Measurements from ENCODE around the gene ARAP1. TPM values are rescaled to one million over a fixed set of nuclear protein-coding genes. Genes with fewer than 3 reads are reported as not detected.

The ARAP1 gene
- total and polyA plus RNA-seq, 2 of the 8 experiments (the other 6 are each of a cell fraction or from before 2014, with no cell fraction given) = 25.7 to 61.6 TPM

DNA sequence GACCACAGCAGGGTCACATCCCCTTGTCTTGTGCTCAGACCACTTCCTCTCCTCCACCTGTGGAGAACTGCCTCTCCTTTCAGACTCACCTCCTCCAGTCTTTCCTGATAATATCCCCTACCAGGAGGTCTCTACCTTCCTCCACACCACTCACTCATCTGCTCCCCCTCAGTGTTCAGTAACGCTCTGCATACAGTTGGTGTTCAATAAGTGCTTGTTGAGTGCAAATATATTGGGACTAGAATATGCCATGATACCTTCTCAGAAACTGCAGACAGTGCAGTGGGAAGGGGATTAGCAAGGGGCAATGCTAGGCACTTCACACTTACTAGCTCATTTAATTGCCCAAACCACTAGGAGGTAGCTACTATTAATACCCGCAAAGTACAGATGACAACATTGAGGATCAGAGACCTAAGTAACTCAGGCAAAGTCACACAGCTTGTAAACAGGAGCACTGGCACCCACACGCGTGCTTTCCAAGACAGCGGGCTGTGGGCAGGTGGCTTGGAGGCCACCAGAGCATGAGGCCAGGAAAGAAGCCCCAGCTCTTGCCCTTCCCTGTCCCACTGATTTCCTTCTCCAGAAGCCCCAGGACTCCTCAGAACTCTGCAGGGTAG is 69.9 kb downstream of the ARAP1 start:
- no peaks in the 10 kb centered on the region for H3K79me1 ChIP-seq (ENCODE audit: low read depth, low read length)
- H3K4me1 ChIP-seq (replicated peaks in 1 of 4; ENCODE audit: control insufficient read depth in 3 of 4, insufficient read depth in 4 of 4, low read length in 3 of 4) = peaks cover 0 to 16% (median 6%) of the 10 kb centered on the region in 4 experiments; a peak in 4 of 7 replicates
- H3K79me2 ChIP-seq (ENCODE audit: control insufficient read depth in 1 of 2, insufficient read depth in 2 of 2, low read length in 2 of 2) = no peaks in the 10 kb centered on the region
- no peak overlapping the region for H4K91ac ChIP-seq (replicated peaks; ENCODE audit: insufficient read length, low read length)
- H2BK20ac ChIP-seq (ENCODE audit: low read length) = no peak overlapping the region
- ChIA-PET CTCF (ENCODE audit: partially characterized antibody) (interaction anchor here (1.1 to 19.1 kb wide), 22 partner anchors 7 to 140 kb away, joined by 3 to 384 read pairs (median 10); partner anchors contain the start of genes PDE2A and STARD10), POLR2A (ENCODE audit: partially characterized antibody) (interaction anchor here (1.7 to 3.9 kb wide), 3 partner anchors 29 to 96 kb away, joined by 3 to 12 read pairs (median 7); no protein-coding TSS in a partner anchor)
- H3K23me2 ChIP-seq (ENCODE audit: low read depth, low read length) = no peaks in the 10 kb centered on the region
- TF ChIP-seq TBP (IDR thresholded peaks at IDR 0.05; ENCODE audit: low read depth, low read length) = no peak
- TF ChIP-seq SIN3A (conservative IDR thresholded peaks at IDR 0.05 in 1 of 2, IDR thresholded peaks at IDR 0.05 in 1 of 2; ENCODE audit: low read depth in 1 of 2, low read length in 2 of 2) = no peak
- TF ChIP-seq POU5F1 (IDR thresholded peaks at IDR 0.05; ENCODE audit: low read depth, low read length) = no peak
- no peak for TF ChIP-seq SIX5 (IDR thresholded peaks at IDR 0.05; ENCODE audit: low read depth, low read length)
- TF ChIP-seq ZNF274 (IDR thresholded peaks at IDR 0.05; ENCODE audit: borderline replicate concordance, extremely low read depth, low read length) = no peak
- TF ChIP-seq MAFK (IDR thresholded peaks at IDR 0.05; ENCODE audit: low read depth, low read length) = no peak
- TF ChIP-seq SP4 (IDR thresholded peaks at IDR 0.05; ENCODE audit: low read length) = no peak
- no peak for TF ChIP-seq CHD1 (IDR thresholded peaks at IDR 0.05; ENCODE audit: low read depth, low read length)
- TF ChIP-seq SP1 (IDR thresholded peaks at IDR 0.05; ENCODE audit: low read depth, low read length) = no peak
- no peak for TF ChIP-seq CBX5 (IDR thresholded peaks at IDR 0.05; ENCODE audit: low read depth, low read length)
- no peak for TF ChIP-seq RFX5 (IDR thresholded peaks at IDR 0.05; ENCODE audit: borderline replicate concordance, low read depth, low read length)
- no peak for TF ChIP-seq HDAC6 (IDR thresholded peaks at IDR 0.05; ENCODE audit: low read depth, low read length)
- TF ChIP-seq NANOG (IDR thresholded peaks at IDR 0.05; ENCODE audit: insufficient read depth, low read depth, low read length, poor library complexity, severe bottlenecking) = no peak
- TF ChIP-seq KDM5A (IDR thresholded peaks at IDR 0.05; ENCODE audit: low read length) = no peak
- no peak overlapping the region for H3K4me3 ChIP-seq (ENCODE audit: extremely low read depth in 1 of 4, insufficient read depth in 2 of 4, low read depth in 3 of 4, low read length in 4 of 4)
- no peak overlapping the region for H4K8ac ChIP-seq (ENCODE audit: extremely low read depth, insufficient read depth, low read length)
- peaks cover 0 to 2% (median 0%) of the 10 kb centered on the region in 4 experiments; a peak in 2 of 8 replicates for H3K36me3 ChIP-seq (ENCODE audit: control insufficient read depth in 2 of 4, insufficient read depth in 4 of 4, low read length in 3 of 4)
- FAIRE-seq (no peak), DNase-seq (ENCODE audit: low read depth in 1 of 2, low spot score in 2 of 2) (no peak)
- H3K4ac ChIP-seq (replicated peaks; ENCODE audit: insufficient read length, low read depth, low read length) = no peak overlapping the region
- H3K56ac ChIP-seq (replicated peaks; ENCODE audit: insufficient read length, low read depth, low read length) = no peak overlapping the region
- no peak overlapping the region for H2BK15ac ChIP-seq (ENCODE audit: low read length)
- no peak overlapping the region for H3K18ac ChIP-seq (ENCODE audit: extremely low read depth, low read length)
- no peak overlapping the region for H2AFZ ChIP-seq (ENCODE audit: low read length)
- H3K23ac ChIP-seq (ENCODE audit: insufficient read length) = no peak overlapping the region
- no peak overlapping the region for H3K14ac ChIP-seq (ENCODE audit: insufficient read length)
- H3K27ac ChIP-seq (ENCODE audit: low read depth, low read length) = no peak overlapping the region
- H2BK5ac ChIP-seq (ENCODE audit: low read depth, low read length) = no peak overlapping the region
- no peak overlapping the region for H2AK5ac ChIP-seq (ENCODE audit: low read depth, low read length)
- H2BK12ac ChIP-seq (ENCODE audit: low read depth, low read length) = no peak overlapping the region
- 69% methylated on average over 5 of the region's 5 CpGs; no CpG with 5 or more reads in 1 of the 2 experiments for WGBS, 2 experiments (ENCODE audit: extremely low coverage in 1 of 2, insufficient coverage in 1 of 2, insufficient read length in 1 of 2, insufficient replicate concordance in 2 of 2, low coverage in 1 of 2, low lambda C conversion rate in 2 of 2, missing lambda C conversion rate in 1 of 2)
- peaks cover 12 to 24% of the 10 kb centered on the region in 2 experiments for H4K20me1 ChIP-seq (replicated peaks in 1 of 2; ENCODE audit: control insufficient read depth in 1 of 2, insufficient read depth in 2 of 2, low read length in 2 of 2)
- no peaks in the 10 kb centered on the region for H3K9me3 ChIP-seq (ENCODE audit: insufficient read depth in 2 of 2, low read depth in 1 of 2, low read length in 1 of 2)
- no peak overlapping the region for H4K5ac ChIP-seq (ENCODE audit: insufficient read length, low read depth, low read length)
- H3K4me2 ChIP-seq (ENCODE audit: insufficient read depth in 1 of 2, low read depth in 2 of 2, low read length in 2 of 2) = no peak overlapping the region
- H3K9ac ChIP-seq (replicated peaks in 1 of 4; ENCODE audit: extremely low read depth in 1 of 4, low read depth in 3 of 4, low read length in 3 of 4) = no peak overlapping the region
- H3K27me3 ChIP-seq (replicated peaks in 1 of 4; ENCODE audit: control insufficient read depth in 3 of 4, extremely low read depth in 1 of 4, insufficient read depth in 3 of 4, low read length in 3 of 4) = peaks cover 0 to 15% (median 6%) of the 10 kb centered on the region in 4 experiments; a peak in 5 of 7 replicates
- no peak overlapping the region for H2BK120ac ChIP-seq (replicated peaks; ENCODE audit: low read depth, low read length)

All from H1 (cell line).